SU-DHL-6 (cell line): ENCODE results near the gene CRP.

ENCODE experiments used
- H2AFZ ChIP-seq: fragments of 200-600 bp; sonication (generic); 2 replicates; pipeline ENCODE4 v1.6.1; 2014; ENCODE audit warnings: low read depth, mild to moderate bottlenecking, moderate library complexity, mixed read lengths, antibody characterized with exemption, low read length; ENCODE audit not compliant: severe bottlenecking
- H3F3A ChIP-seq: fragments of 200-600 bp; shearing (Covaris generic); 2 replicates; pipeline ENCODE4 v1.6.0; 2016; ENCODE audit warnings: antibody characterized with exemption, mild to moderate bottlenecking; ENCODE audit not compliant: insufficient read depth
- H3K27ac ChIP-seq: fragments of 200-600 bp; sonication (generic); 2 replicates; pipeline ENCODE4 v1.5.1; 2016; ENCODE audit warnings: low read depth, mild to moderate bottlenecking, low read length, moderate library complexity, mixed read lengths
- H3K27me3 ChIP-seq: fragments of 200-600 bp; sonication (generic), shearing (Covaris generic); 2 replicates; pipeline ENCODE4 v1.6.0; 2014; ENCODE audit warnings: mild to moderate bottlenecking, low read length
- H3K36me3 ChIP-seq: fragments of 200-600 bp; sonication (generic); 2 replicates; pipeline ENCODE4 v1.6.1; 2014; ENCODE audit warnings: mild to moderate bottlenecking, low read length, mixed read lengths
- H3K4me2 ChIP-seq: fragments of 300-600, 200-600 bp; shearing (Covaris generic), sonication (generic); 2 replicates; pipeline ENCODE4 v1.6.0; 2014; ENCODE audit warnings: low read length, low read depth, mild to moderate bottlenecking; ENCODE audit not compliant: poor library complexity, severe bottlenecking
- H3K4me3 ChIP-seq: fragments of 200-600 bp; sonication (generic); 2 replicates; pipeline ENCODE4 v1.5.1; 2014; ENCODE audit warnings: antibody characterized with exemption, low read length, mild to moderate bottlenecking, mixed read lengths; ENCODE audit not compliant: insufficient read depth, poor library complexity, severe bottlenecking
- H3K79me2 ChIP-seq: fragments of 200-600 bp; sonication (generic); 2 replicates; pipeline ENCODE4 v1.6.1; 2014; ENCODE audit warnings: mild to moderate bottlenecking, low read length, moderate library complexity; ENCODE audit not compliant: insufficient read depth
- H3K9ac ChIP-seq: fragments of 200-600 bp; sonication (generic); 2 replicates; pipeline ENCODE4 v1.7.0; 2014; ENCODE audit warnings: mild to moderate bottlenecking, low read length
- H3K9me2 ChIP-seq: fragments of 200-600 bp; sonication (generic); replicated peaks from 2 replicates; pipeline ENCODE4 v1.6.1; 2014; ENCODE audit warnings: low read length; ENCODE audit not compliant: insufficient read depth
- H3K9me3 ChIP-seq: fragments of 200-600 bp; sonication (generic); 2 replicates; pipeline ENCODE4 v1.6.1; 2014; ENCODE audit warnings: low read length, mixed read lengths; ENCODE audit not compliant: insufficient read depth
- H4K20me1 ChIP-seq: fragments of 200-600 bp; sonication (generic); 2 replicates; pipeline ENCODE4 v1.6.1; 2014; ENCODE audit warnings: low read depth, mild to moderate bottlenecking, antibody characterized with exemption, low read length, moderate library complexity, mixed read lengths
- CTCF ChIP-seq: fragments of 200-600 bp; sonication (generic); IDR thresholded peaks from one replicate; pipeline ENCODE4 v1.5.1; 2017; ENCODE audit warnings: antibody characterized with exemption, mild to moderate bottlenecking, low read length, moderate library complexity; ENCODE audit not compliant: insufficient read depth, poor library complexity, severe bottlenecking
- EZH2phosphoT487 ChIP-seq: fragments of 200-600 bp; sonication (generic), shearing (Covaris generic); conservative IDR thresholded peaks from 2 replicates; pipeline ENCODE4 v1.6.1; 2018; ENCODE audit warnings: mild to moderate bottlenecking, antibody characterized with exemption, low read length, moderate library complexity, mixed read lengths

CRP gene

GRCh38 chr1:159687511-159687910 is 26.9 kb downstream of the CRP start:
- H2AFZ ChIP-seq = no peak overlapping the region
- H3K36me3 ChIP-seq = no peaks in the 10 kb centered on the region
- H3F3A ChIP-seq = no peaks in the 10 kb centered on the region
- no peaks in the 10 kb centered on the region for H4K20me1 ChIP-seq
- H3K9me2 ChIP-seq = no peaks in the 10 kb centered on the region
- TF ChIP-seq EZH2phosphoT487 (no peak), CTCF (no peak)
- H3K9ac ChIP-seq = no peak overlapping the region
- no peak overlapping the region for H3K4me2 ChIP-seq
- H3K79me2 ChIP-seq = no peaks in the 10 kb centered on the region
- no peak overlapping the region for H3K27ac ChIP-seq
- H3K27me3 ChIP-seq = no peaks in the 10 kb centered on the region
- H3K4me3 ChIP-seq = no peak overlapping the region
- H3K9me3 ChIP-seq = no peaks in the 10 kb centered on the region

DNA sequence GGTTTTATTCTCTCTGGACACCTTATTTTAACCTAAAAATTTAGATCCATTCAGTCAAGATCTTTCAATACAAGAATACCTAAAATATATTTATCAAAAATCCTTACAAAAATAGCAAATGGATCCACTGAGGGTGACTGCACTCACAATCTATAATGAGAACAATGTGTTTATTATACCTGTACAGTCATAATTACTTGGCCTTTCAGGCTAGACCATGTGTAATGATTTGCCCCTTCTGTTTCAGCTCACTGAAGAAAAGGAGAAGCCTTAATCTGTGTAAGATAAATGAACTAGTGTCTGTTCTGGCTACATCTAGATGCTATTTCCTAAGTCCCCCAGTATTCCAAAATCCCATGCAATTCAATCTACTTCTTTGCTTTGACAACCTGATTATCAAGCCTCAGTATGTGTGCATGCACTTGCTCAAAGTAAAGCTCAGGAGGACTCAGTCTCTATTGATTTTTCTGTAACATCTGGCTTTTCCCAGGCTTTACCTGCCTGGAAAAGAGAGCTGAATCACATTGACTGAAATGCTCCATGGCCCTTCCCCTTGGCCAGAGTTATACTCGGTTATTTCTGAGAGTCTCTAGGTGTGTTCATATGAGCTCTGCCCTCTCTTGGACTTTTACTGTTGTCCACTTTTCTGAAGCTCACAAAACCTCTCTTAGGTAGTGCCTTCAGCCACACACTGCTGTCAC is 27.6 kb downstream of the CRP start:
- no peaks in the 10 kb centered on the region for H3K9me2 ChIP-seq
- H3K27me3 ChIP-seq = no peaks in the 10 kb centered on the region
- no peak for TF ChIP-seq CTCF
- no peak for TF ChIP-seq EZH2phosphoT487
- no peak overlapping the region for H3K27ac ChIP-seq
- no peaks in the 10 kb centered on the region for H3K79me2 ChIP-seq
- H3K9me3 ChIP-seq = no peaks in the 10 kb centered on the region
- H3K9ac ChIP-seq = no peak overlapping the region
- no peaks in the 10 kb centered on the region for H3F3A ChIP-seq
- no peak overlapping the region for H3K4me3 ChIP-seq
- no peak overlapping the region for H2AFZ ChIP-seq
- no peak overlapping the region for H3K4me2 ChIP-seq
- H3K36me3 ChIP-seq = no peaks in the 10 kb centered on the region
- H4K20me1 ChIP-seq = no peaks in the 10 kb centered on the region

- no peak overlapping the region for H2AFZ ChIP-seq
- no peaks in the 10 kb centered on the region for H3K36me3 ChIP-seq
- no peaks in the 10 kb centered on the region for H4K20me1 ChIP-seq
- H3K4me2 ChIP-seq = no peak overlapping the region
- H3K9ac ChIP-seq = no peak overlapping the region
- H3K79me2 ChIP-seq = no peaks in the 10 kb centered on the region
- H3K27ac ChIP-seq = no peak overlapping the region
- no peaks in the 10 kb centered on the region for H3K9me2 ChIP-seq
- no peak for TF ChIP-seq CTCF
- TF ChIP-seq EZH2phosphoT487 = no peak
- no peaks in the 10 kb centered on the region for H3K9me3 ChIP-seq
- H3K27me3 ChIP-seq = no peaks in the 10 kb centered on the region
- no peak overlapping the region for H3K4me3 ChIP-seq
- no peaks in the 10 kb centered on the region for H3F3A ChIP-seq
These were observed 35.5 kb downstream of the CRP start for GRCh38 chr1:159678939-159679338.
